GM21526 (cell line): ENCODE results near the gene ARL15.
"Not testable (repeated sequence)": the region's sequence is repeated elsewhere in the genome, so short reads cannot be mapped to it uniquely, and the experiment has no call there.

Experiments
- ATAC-seq: cut with Tn5 transposase; IDR thresholded peaks from one replicate; pipeline ENCODE4 v1.9.1; 2021; ENCODE audit warnings: moderate library complexity; ENCODE audit not compliant: unreplicated experiment, low FRiP score

The ARL15 gene

GRCh38 chr5:54063817-54064216 is 246.6 kb downstream of the ARL15 start:
- no peak for ATAC-seq

DNA sequence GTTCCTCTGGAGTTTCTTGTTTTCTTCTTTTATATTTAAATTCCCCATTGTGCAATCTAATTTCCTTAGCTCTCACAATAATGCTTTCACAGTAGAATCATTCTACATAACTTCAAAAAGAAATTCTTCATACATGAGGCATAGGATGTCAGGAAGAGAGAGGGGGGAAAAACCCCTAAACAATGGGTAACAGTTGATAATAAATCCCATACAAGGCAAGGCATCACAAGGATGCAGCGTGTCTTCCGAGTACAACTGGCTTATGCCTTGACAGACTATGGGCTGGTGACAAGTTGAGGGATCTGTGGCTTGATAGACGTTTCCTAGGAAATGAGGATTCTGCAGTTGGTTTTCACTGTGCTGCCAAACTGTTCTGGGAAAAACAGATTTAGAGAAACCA is 247.4 kb downstream of the ARL15 start:
- no peak for ATAC-seq

GRCh38 chr5:54060919-54061318 is 249.5 kb downstream of the ARL15 start:
- ATAC-seq: not testable (repeated sequence)

DNA sequence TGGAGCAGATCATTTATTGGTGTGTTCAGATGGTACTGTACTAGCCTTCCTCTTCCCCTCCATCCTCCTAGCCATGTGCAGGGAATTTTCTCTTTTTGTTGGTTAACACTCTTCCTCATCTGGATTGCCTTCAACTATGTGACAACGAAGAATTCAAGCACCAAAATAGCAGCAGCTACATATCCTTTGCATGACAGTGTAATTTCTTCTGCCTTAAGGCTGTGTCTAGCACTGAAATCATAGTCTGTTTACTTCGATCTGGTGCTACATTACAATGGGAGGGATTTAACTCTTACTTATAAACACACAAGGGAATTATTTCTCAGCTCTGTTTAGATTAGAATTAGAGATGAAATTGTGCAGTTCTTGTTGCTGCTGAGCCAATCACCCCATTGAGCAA is 260.4 kb downstream of the ARL15 start:
- ATAC-seq: no peak

- no peak for ATAC-seq
Measured at GRCh38 chr5:54049144-54049543, 261.2 kb downstream of the ARL15 start.

GRCh38 chr5:54045077-54045792 is 265.1 kb downstream of the ARL15 start:
- ATAC-seq: no peak

DNA sequence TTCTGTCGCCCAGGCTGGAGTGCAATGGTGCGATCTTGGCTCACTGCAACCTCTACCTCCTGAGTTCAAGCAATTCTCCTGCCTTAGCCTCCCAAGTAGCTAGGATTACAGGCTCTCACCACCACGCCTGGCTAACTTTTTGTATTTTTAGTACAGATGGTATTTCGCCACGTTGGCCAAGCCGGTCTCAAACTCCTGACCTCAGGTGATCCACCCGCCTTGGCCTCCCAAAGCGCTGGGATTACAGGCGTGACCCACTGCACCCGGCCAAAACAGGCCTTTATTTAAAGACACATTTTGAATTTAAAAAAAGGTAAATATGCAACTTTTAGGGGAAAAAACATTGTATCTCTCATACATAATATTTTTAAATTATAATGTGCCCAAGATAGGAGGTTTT is 266.1 kb downstream of the ARL15 start:
- ATAC-seq: not testable (repeated sequence)

DNA sequence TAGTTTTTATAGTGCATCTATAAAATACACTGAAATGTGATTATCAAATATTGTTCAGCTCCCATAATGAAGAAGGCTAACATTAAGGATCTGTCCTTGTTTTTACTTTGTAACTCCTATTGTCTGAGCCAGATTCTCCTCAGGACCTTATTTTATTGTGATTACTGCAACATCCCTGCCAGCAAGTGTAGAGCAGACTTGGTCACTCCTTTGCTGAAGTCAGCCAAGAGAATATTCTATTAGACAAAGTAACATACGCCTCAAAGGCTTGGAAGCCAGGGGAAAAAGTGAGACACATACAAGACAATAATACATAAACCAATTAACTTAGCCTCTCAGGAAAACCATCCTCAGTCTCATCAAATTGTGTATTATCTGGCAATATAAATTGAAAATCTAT is 269.6 kb downstream of the ARL15 start:
- no peak for ATAC-seq

DNA sequence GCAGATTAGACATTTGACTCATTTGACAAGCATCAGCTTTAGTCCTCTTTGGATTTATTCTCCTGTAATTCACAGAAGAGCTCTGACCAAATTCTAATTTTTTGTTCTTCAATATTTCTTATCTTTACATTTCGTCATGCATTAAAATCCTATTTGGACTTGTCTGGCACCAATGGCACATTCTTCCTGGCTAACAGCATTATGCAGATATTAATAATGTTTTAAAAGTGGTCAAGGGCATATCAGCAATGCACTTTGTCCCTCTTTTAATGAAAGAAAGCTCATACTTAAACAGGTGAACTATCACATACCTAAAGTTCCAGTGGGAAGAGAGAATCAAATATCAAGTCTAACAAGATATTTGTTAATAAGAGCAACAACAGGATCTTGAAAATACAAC is 270.4 kb downstream of the ARL15 start:
- no peak for ATAC-seq

DNA sequence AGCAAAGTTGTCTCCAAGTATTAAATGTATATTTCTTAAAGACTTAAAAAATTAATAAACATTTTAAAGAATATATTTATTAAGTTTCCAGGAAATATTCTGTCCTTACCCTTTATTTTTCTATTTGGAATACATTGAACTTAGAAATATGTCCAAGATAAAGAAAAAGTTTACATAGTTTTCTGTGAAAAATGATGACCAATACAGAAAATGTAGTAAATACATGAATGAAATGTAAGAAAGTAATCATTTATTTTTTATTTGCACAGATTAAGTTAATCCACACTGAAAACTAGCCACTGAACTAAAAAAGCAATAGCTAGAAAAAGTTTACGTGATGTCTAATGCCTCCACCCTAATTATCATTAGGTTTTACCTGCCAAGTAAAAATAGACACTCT is 273.2 kb downstream of the ARL15 start:
- no peak for ATAC-seq

DNA sequence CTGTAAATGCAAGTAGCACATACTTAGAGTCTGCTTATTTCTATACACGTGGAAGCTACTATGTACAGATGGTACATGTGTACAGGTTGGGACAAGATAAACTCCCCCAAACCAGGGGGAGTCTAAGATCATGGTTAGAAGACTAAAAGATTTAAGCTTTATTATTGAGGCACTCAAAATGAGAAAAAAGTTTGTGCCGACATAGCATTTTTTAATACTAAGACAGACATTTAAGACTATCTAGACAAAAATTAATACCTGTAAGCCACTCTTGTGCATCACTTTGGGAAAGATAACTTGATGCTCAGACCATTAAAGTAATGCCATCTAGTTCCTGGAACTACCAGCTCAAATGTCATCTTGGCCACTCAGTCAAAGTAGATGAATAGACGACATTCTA is 279.4 kb downstream of the ARL15 start:
- ATAC-seq: no peak

DNA sequence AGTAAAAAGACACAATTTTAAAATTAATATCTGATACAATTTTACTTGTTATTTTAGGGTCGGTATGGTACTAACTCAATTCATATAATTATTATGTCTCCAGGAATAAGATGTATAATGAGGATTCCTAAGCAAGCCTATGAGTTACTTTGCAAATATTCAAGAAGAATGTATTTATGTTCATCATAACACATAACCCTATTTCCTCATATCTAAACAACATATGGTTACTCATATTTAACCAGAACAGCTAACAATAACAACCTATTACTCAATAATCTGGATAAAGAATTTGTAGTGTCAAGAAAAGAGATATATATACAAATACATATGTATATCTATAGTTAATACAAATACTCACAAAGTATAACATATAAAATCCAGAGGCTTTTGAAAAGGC is 285.9 kb downstream of the ARL15 start:
- no peak for ATAC-seq

DNA sequence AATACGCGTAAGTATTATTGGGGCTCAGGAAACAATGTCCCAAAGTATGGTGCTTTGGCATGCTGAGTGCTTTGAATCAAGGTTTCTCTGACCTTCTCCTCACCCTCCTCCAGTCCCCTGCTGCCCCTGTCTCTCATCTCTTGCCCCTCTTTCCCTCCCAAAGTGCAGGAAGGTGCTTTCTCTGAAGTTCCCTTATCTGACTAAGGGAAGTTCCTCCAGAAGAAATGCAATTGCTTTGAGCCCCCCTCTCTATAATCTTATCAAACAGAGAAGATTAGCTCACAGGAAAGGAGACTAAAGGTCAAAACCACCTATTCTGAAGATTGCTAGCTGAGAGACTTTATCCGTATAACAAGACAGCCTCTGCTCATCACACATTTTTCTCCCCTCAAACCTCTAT is 288.1 kb downstream of the ARL15 start:
- ATAC-seq: no peak

GRCh38 chr5:54021431-54022164 is 288.8 kb downstream of the ARL15 start:
- no peak for ATAC-seq

DNA sequence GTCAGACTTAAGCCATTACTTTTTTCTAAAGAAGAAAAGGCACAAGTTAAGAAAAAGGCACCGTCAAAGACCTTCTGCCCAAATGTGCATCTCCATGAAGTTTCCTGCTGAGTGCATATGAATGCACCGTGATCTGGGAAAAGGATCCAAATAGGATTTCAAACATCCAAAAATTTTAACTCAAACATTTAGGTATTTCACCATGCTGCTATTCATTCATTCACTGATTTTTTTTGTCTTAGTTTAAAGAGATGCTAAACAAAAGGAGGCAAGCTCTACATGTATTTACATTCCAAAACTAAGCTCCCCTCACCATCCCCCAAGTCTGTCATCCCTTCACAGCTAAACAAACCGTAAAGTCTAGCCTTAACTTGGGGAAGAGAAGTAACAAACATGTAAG is 291.9 kb downstream of the ARL15 start:
- no peak for ATAC-seq

- no peak for ATAC-seq
Measured at GRCh38 chr5:54017580-54017979, 292.8 kb downstream of the ARL15 start.

- no peak for ATAC-seq
Measured at GRCh38 chr5:54013556-54014194, 296.7 kb downstream of the ARL15 start.

DNA sequence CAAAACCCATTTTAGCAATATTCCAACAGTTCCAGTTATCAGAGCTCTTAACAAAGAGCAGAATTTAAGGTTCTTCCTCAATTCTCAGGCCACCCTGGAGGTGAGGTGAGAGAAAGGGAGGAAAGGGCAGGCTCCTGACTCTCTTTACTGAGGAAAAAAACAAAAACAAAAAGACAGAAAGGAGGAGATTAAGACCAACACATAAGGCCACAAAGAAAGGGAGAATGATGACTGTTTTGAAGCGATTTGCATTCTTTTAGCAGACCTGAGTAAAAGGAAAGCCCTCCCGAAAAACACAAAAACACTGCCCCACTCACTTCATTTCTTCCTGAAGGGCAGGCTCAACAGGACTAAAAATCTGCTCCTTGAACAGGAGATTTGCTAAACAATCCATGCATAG is 300.5 kb downstream of the ARL15 start:
- no peak for ATAC-seq

GRCh38 chr5:54009357-54009756 is 301.0 kb downstream of the ARL15 start:
- ATAC-seq: no peak

- ATAC-seq: no peak
Measured at GRCh38 chr5:54007827-54008777, 302.3 kb downstream of the ARL15 start.

GRCh38 chr5:54004697-54005096 is 305.7 kb downstream of the ARL15 start:
- no peak for ATAC-seq
